GM18505 (cell line): ENCODE results near the gene MAP1B.
A peak's percentile ranks its signal among the peaks of the same experiment; 100 is the strongest.

Experiments used
- ATAC-seq: cut with Tn5 transposase; IDR thresholded peaks from one replicate; pipeline ENCODE4 v1.9.1; 2021; ENCODE audit not compliant: unreplicated experiment
- POLR2A ChIP-seq: IDR thresholded peaks from 4 replicates; pipeline ENCODE4 v1.6.1; 2011; ENCODE audit warnings: borderline replicate concordance; ENCODE audit not compliant: insufficient read depth, insufficient read length; ENCODE audit errors: extremely low read depth

The MAP1B gene

DNA sequence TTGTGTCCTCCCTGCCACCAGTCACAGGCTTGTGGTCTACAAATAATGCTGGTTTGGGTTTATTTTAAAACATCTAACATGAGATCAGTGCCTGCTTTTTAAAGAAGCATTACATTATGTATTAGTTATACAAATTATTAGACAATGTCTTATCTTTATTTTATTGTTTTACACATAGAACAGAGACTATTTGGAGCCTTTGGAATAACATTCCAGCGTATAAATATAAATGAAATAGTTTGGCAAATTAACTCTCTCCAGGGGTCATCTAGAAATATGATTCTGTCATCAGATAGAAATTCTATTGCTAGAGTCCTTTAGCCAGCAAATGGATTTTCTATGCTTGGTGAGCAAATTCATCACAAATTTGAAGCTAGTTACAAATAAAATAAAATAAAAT is 22.4 kb downstream of the MAP1B start:
- ATAC-seq = no peak
- no peak for TF ChIP-seq POLR2A

DNA sequence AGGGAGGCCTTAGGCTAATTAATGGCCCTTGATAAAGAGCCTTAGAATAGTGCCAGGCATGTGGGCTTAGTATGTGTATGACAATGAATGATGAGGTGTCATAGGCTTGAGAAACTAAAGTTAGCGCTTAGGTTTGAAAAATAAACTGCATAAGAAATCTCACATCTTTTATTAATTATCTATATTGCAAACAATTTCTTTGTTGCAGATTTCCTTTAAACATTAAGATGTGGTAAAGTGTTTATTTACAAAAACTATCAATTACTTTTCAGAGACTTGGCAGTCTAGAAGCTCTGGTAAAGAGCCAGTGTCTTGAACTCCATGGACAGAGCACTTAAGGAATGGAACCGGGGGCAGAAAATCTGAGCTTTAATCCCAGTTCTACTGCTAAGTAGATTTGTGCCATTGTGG is 23.1 kb downstream of the MAP1B start:
- no peak for TF ChIP-seq POLR2A
- ATAC-seq = no peak

DNA sequence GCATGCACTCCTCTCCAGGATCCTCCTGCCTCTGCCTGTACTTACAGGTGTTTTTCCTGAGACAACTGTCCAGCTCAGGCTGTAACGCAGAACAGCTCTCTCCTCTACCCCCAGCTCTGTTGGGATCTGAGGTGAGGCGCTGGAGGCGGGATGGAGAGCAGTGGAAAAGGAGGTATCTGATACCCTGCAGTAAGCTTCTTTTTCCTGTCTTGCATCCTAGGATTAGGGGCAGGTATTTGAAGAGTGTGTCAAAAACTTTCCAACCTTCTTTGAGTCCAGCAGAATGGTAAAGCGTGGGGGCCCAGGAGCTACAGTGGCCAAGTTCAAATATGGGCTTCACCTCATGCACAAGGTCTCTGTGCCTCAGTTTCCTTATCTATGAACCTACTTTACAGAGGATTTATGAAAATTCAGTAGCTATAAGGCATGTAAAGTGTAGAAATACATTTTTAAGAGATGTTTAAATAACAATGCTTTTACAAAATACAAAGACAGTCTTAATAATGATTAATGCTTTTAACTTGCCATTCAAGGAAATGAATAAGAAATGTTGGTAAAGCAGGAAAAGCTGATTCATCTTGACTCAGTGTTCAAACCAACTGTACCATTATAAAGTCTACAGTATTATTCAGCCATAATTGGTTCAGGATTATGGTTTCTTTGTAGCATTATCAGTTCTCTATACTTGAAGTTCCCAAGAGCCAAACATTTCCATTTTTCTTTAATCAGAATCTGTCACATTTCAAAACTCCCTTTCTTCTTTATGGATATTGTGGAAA is 26.1 kb downstream of the MAP1B start:
- TF ChIP-seq POLR2A = no peak
- ATAC-seq = no peak

DNA sequence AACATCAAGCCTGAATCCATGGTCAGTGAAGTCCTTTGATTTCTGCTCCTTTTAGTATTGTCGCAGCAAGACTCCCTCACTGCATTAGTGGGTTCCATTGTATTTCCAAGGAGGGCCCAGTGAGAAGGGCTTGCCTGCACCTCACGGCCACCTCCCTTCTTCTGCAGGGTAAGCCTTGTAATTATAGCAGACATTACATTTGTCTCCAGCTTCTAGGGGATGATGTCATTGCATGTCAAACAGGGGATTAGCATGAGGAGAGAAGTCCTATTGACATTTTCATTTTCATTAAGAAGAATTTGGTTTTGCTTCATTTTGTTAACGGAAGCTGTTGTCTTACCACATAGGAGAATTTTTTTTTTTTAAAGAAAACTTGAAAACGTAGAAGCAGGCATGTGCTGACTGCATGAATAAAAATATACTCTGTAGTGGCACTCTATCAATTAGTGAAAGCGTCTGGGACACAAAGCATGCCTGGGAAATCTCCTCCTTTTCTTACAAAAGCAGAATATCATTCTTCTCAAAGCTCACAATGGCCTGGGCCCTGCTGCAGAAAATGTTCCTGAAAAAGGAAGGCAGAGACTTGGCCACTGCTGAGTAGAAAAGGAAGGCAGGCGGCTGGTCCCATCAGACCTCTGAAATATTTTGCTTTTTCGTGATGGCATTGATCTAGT is 27.1 kb downstream of the MAP1B start:
- ATAC-seq = no peak
- no peak for TF ChIP-seq POLR2A

DNA sequence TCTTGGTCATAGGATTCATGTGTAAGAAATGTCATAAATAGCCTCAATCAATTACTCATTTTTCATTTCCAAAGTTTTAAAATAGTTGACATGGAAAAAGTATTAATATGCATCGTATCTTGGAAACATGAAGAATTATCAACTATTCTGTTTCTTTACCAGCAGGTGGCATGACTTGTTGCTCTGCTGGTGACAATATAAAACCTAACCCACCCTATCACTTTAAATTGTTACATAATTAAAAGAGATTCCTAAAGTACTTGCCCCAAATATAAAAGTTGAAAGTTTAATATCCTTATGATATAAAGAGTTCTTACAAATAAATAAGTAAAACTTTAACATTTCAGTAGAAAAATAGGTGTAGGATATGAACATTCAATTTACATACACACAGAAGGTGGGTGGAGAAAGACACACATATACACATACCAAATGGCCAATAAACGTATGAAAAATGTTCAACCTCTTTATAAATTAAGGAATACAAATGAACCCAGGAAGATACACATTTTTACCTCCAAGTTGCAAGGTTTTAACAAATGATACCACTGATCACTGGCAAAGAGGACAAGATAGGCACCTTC is 30.6 kb downstream of the MAP1B start:
- ATAC-seq = no peak

DNA sequence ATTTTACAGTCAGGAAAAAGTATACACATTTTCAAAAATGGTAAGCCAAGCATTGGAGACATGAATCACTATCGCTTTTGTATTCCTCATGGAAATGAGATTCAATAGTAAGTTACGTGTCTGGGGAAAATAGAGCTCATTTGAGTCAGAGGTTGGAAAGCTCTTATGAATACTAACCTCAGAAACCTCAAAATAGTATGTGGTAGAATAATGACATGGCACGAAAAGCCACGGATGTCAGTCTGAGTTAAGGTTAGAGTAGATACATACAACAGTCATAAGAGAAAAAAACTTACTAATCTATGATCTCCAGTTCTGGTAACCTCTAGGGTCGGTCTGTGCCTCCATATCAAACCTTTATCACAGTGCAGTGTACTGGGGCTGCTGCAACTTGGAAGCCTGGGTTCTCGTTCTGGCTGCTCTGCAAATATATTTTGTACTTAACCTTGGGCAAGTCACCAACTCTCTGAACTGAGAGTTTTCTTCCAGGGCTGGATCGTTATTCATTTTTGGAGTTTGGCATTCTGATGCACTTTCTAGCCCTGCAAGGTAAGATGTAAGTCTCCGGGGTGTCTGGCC is 31.8 kb downstream of the MAP1B start:
- TF ChIP-seq POLR2A = no peak
- peak; percentile 64 for ATAC-seq

More for the DNA sequence above, 30.6 kb downstream of the MAP1B start:
- TF ChIP-seq POLR2A = no peak

DNA sequence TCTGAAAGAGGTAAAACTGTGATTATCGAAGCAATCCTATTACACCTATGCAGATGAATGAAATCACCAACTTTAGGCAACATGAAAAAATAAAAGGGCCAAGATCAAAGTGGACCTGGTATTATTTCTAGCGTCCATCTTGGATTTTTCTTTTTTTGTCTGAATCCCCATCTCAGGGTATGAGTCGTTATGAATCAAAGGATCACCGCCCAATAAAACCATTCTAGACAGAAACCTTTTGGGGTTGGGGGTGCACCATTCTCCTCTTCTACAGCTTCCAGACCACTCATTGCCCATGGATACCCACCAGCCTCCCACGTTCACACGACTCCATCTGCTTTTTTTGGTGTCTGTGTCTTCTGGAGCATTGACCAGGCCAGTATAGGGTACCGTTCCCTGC is 33.4 kb downstream of the MAP1B start:
- TF ChIP-seq POLR2A = no peak
- ATAC-seq = no peak

DNA sequence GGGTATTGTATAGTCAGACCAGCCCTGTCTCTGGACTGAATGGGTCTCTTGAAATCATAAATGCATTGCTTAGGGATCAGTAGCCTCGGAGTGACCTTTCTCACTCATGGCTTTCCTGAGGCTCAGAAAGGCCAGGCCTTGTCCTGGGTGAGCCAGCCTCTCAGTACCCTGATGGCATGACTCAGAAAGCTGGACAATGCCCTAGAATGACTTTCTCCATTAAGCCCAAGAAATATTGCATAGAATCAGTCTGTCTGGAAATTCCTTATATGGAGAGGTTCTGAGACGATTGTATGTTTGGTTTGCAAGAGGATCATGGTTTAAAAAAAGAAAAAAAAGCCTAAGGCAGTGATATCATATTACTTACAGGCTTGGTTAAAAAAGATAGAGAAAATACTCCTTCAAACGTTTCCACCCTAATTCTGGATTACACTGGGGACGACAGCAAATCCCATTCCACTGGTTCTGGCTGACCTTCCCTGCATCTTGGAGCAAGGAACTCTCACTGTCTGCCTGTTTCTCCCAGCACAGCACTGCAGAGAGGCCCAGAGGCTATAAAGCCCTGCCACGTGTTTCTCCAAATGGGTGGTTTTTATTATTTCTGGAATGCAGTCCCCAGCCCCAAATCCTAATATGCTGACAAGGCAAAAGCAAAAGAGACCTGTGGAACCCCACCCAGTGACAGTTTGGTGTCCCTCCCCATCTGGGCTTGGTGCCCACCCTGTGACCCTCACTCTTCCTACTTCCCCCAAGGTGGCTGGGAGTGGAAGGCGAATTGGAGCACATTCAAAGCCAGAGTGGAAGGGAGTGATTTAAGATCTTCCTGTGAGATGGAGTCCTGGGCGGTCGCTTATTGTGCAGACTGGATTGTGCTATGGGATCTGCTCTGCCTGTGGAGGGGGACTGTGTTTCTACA is 34.4 kb downstream of the MAP1B start:
- ATAC-seq = no peak
- TF ChIP-seq POLR2A = no peak

DNA sequence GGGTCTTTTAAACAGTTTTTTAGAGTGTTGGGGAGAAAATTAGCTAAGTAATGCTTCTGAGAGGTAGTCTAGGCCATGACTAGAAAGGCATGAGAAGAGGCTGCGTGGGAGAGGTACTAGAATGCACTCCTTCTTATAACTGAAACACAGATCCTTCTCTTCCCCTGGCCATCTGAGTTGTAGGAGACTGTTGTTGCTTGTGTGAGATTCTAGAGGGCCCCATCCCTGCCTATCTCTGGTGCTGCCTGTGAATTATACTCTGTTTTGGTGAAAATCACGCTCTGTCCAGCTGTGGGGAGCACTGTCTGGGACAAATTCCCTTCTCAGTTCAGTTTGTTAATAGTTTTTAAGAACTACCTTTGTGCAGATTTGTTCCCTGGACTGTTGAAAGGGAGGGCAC is 37.5 kb downstream of the MAP1B start:
- no peak for TF ChIP-seq POLR2A
- ATAC-seq = no peak

DNA sequence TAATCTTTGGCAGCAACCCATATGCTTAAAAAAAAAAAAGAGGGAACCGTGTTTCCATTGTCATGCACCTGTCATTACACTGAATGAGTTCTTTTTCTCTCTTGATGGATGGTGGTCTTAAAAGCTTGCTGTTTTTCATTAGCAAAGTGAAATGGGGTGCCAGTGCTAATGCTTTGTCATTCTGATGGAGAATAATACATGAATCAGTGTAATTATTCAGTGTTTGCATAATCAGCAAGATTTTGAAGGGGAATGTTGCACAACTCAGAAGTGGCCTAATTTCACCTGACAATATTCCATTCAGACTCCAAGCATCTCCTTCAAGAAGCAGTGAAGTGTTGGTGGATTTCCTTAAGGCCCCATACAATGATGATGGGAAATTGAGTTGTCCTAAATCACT is 38.1 kb downstream of the MAP1B start:
- TF ChIP-seq POLR2A = no peak
- no peak for ATAC-seq

DNA sequence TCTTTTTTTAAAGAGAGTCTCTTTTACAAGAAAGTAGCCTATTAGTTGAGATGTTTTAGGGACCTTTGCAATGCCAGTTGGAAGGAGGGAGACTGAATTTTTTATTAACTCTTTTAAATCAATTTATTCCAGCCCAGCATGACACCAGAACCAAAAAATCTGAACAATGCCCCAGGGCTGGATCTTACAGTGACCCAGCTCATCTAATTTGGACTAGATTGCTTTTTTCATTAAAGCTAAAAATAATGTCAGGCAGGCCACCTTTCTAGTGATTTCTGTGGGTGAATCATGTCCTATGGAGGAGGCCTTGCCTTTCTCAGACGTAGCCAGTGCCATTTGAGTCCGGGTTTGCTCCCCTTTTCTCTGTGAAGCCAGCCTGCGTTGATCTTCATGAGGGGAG is 38.8 kb downstream of the MAP1B start:
- ATAC-seq = no peak
- TF ChIP-seq POLR2A = no peak

DNA sequence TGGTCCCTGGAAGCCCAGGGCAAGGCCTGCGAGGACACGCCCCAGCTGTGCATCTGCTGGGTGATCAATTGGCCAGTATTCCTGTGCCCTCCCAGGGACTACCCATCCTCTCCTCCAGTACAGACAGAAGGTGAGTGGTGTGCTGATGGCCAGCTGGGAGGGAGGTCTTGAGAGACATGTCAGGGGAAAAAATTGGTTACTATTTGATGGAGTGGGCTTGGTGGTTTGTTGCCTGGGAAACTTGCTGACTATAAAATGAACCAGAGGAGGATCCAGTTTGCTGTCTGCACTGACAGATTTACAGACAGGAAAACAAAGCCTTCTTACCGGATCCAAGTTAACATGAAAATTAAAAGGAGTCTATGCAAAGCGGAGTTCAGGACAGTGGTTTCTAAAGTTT is 40.3 kb downstream of the MAP1B start:
- no peak for ATAC-seq
- TF ChIP-seq POLR2A = no peak

DNA sequence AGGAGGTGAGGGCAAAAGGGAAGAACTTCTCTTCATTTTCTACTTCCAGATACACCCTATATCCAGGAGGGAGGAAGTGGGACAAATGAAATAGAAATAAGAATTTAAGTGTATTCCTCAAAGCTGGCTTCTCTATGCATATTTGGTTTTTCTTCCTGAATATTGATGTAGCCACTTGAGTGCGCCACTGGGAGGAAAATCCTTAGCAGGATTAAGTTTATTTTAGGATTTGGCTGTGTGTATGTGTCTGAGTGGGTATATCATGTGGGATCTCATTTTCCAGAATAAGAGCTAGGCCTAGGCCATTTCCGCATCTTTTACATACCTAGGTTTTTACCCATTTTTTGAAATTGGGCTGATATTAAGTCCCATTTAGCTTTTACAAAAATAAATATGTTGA is 42.5 kb downstream of the MAP1B start:
- TF ChIP-seq POLR2A = no peak
- ATAC-seq = no peak
